GM21825 (cell line): ENCODE results near the gene ARHGAP31.

ENCODE experiments used
- ATAC-seq: cut with Tn5 transposase; IDR thresholded peaks from one replicate; pipeline ENCODE4 v1.9.1; 2021; ENCODE audit warnings: mild to moderate bottlenecking, moderate library complexity; ENCODE audit not compliant: unreplicated experiment

ARHGAP31 gene

DNA sequence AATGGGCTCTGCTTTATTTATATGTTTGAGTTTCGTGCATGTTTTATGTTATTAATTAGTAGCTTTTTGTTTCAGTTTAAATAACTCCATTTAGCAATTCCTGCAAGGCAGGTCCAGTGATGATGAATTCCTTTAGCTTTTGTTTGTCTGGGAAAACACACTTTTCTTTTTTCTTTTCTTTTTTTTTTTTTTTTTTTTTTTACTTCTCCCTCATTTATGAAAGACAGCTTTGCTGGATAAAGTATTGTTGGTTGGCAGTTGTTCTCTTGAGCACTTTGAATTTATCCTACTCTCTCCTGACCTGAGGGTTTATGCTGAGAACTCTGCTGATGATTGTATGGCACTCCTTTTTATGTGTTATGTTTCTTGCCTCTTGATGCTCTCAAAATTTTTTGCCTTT is 133.5 kb downstream of the ARHGAP31 start:
- ATAC-seq, result no peak

DNA sequence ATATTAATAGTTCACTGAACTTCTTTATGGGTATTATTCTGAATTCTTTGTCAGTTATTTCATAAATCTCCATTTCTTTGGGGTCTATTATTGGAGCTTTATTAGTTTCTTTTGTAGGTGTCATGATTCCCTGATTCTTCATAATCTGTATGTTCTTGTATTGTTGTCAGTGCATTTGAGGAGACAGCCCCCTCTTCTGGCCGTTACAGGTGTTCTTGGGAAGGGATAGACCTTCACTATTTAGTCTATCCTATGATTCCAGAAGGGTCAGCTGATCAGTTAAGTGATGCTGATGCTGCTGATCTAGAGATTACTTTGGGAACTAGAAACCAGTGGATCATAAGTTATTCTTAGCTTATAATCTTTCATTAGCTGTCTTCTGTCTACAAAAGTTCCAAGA is 134.4 kb downstream of the ARHGAP31 start:
- ATAC-seq, result no peak

DNA sequence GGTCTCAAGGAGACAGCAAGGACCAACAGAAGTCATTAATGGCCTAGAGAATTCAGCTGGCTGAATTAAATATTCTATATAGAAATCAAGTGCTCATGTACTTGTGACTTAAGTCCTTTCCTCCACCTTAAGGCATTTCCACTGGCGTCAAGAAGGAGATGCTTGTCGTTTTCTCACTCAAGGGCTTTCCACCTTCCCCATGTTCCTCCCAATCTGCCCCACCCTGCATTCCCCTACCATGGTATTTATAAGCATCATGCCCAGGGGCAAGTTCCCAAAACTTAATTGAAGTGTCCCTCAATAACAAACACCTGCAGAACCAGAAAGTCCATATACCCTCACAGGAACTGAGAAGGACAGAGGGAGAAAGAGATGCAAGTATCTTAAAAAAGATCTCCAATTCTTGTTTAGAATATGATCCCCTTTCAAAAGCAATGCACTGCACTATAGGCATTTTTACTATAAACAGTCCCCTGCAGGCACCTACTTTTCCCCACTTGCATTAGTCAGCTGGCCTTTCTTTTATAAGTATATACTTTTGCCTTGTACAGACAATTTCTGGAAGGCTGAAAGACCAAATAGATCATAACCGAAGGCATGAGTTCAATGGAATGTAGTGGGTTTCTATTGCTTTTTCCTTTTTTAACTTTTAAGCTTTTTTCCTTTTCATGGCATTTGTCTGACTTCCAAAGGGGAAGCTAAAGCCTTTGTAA is 139.6 kb downstream of the ARHGAP31 start:
- no peak for ATAC-seq

DNA sequence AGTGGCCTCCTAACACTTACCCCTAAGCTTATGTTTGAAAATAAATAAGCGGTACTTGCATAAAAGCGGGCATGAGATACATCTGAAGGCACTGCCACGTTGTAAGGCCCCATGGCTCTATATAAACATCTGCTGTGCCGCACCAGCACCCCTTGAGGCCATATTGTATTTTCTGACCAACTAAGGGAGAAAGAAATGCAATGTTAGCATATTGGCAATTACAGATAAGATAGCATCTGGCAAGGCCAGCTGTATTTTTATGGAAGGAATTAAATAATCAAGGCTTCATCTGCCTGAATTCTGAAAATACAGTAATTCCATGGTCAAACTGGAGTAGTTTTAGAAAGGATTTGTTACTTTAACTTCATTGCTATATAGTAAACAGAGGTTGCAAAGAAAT is 140.5 kb downstream of the ARHGAP31 start:
- no peak for ATAC-seq

DNA sequence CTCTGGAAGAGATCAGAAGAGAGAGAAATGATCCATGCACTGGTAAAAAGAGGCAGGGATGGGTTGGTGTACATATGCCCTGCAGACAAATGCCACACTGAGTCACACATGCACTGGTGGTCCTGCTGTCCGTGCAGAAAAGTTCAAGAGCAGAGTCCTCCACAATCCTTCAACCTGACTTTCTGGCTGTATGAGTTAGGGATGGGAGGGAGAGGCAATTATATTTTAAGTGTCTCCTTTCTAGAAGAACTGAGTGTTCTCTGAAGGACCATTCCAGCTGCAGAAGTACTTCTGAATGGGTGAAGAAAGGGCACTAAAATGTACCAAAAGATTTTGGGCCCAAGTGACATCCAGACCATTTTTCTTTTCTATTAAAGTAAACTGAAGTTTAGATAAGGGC is 142.8 kb downstream of the ARHGAP31 start:
- ATAC-seq, result no peak

DNA sequence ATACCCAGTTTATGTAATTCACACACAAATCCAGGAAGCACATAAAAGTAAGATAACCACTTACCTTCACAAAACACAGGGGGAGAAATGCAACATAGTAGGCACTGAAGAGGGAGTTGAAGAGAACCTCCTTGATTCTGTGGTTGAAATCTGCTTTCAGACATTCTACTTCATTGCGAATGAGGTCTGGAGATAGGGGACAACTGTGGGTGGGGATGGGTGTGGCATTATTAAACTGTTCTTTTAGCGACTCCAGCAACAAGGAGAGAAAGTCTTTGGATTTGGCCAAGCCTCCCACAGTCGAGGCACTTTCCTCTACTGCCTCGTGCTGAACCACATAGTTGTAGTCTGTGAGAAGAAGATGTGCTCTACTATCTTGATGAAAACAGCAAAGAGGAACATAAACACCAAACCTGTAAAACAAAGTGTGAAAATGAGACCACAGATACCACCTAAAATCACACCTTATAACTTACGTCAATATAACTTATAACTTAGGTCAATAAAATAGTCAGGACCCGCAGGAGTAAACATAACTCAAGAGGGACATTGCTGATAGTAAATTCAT is 143.6 kb downstream of the ARHGAP31 start:
- ATAC-seq, result no peak

DNA sequence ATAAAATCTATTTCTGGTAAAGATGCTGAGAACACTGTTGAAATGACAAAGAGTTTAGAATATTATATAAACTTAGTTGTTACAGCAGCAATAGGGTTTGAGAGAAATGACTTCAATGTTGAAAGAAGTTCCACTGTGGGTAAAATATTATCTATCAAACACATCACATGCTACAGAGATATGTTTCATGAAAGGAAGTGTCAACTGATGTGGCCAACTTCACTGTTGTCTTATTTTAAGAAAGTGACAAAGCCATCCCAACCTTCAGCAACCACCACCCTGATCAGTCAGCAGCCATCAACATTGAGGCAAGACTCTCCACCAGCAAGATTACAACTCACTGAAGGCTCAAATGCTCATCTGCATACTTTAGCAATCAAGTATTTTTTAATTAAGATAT is 149.0 kb downstream of the ARHGAP31 start:
- no peak for ATAC-seq

DNA sequence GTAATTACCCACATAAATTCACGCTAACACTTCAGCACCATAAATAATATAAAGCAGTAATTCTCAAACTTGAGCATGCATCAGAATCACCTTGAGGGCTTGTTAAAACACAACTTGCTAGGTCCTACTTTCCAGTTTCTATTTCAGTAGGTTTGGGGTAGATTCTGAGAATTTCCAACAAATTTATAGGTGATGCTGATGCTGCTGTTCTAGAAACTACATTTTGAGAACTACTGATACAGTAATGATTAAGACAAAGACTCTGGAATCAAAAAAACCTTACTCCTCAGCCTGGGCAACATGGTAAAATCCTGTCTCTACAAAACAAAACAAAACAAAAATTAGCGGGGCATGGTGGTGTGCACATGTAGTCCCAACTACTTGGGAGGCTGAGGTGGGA is 150.4 kb downstream of the ARHGAP31 start:
- no peak for ATAC-seq

DNA sequence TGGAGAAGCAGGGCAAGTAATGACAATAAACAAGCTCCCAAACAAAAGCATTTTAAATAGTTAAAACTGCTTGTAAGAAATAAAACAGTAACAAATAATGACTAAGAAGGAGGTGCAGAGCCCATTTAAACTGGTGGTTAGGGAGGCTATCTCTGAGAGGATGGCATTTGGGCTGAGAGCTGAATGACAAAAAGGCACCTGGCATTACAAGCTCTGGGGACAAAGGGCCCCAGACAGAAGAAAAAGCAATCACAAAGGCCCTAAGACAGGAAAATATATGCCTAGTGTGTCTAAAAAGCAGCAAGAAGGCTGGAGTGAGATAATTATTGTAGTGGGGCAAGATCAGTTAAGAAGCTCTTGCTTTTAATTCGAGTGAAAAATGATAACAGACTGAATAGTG is 159.6 kb downstream of the ARHGAP31 start:
- no peak for ATAC-seq

DNA sequence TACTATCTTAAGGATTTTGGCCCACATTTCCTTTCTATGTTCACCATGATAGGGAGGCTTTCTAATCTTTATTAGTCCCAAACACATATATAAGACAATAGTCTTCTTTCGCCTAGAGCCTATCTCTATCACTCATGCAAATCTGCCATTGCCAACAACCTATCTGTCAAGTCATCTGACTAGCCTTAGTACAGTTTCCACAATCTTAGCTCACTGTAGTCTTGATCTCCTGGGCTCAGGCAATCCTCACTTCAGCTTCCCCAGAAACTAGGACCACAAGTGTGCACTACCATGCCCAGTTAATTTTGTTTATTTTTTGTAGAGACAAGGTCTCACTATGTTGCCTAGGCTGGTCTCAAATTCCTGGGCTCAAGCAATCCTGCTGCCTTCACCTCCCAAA is 162.3 kb downstream of the ARHGAP31 start:
- no peak for ATAC-seq

DNA sequence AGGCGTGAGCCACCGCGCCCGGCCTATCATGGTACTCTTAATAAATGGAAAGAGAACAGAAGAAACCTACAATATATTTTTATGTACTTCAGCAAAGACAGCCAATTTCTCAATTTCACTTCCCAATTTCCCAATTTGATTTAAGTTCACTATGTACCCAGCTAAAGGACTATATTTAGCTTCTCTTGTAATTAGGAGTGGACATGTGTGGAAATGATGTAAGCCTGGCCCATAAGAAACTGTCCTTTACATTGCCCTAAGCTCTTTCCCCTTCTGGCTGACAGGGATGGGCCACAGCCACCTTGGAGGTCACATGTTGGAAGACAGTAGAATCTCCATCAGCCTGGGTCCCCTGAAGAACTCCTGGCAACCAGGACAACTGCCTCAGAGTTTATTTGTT is 163.1 kb downstream of the ARHGAP31 start:
- ATAC-seq, result no peak

DNA sequence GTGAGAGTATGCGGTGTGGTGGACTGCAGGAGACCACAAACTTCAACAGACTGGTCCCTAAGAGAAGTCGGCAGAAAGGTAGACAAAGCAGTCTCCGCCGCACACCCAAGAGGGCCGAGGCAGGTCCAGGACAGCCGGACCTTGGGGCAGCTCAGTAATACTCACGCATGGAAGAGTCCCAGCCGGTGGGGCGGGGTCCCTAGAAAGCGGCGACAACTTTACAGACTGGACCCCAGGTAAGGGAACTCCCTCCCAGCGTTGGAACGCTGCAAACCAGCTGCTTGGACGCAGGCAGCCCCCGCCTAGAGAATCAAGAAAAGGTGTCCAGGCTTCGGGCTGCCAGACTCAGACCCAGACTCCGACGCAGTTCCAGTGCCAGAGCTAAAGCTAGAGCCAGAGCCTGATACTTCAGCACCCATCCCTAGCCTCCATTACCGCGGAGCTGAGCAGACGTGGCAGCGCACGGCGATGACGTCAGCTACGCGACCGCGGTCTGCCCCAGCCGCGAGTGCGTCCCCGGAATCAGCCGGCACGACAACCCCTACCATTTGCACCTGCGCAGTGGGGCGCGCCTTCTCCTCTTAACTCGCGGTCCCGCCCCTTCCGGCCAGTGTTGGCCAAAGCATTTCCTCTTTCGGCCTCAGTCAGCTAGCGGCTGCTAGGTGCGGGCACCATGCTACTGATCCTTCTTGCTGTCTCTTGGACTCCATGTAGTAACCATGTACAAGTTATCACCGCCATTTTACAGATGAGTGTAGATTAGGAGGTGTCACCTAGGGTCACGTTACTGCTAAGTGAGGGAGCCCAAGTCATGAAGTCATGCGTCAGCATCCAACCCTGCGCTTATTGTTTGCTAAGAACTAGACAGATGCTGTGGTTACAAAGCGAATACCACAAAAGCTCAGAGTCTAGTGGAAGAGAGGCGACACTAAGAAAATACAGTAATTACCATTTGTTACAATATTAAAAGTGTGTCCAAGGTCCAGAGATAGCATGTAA is 169.3 kb downstream of the ARHGAP31 start, which contains the start of gene TMEM39A:
Gene TMEM39A, minus strand, starts transcription at position 445 of the 999 bp plus-strand sequence. CDS start 1,541 bp downstream, outside the sequence.
- peak; percentile 90 for ATAC-seq

DNA sequence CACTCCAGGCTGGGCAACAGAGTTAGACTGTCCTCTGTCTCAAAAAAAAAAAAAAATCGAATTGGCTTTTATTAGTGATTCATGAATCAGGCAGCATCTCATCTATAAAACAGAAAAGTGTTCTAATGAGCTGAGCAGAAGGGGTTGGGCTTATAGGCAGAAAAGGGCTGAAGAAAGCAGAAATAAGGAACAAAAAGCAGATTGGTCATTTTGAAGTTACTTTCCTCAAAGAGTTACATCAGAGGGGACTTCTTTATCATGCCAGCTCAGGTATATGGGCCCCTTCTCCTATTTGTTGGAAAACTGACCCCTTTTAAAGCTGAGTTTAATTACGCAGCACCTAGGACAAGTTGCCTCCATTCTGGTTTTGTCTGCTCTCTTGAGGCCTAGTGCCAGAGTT is 173.9 kb downstream of the ARHGAP31 start:
- ATAC-seq, result no peak

DNA sequence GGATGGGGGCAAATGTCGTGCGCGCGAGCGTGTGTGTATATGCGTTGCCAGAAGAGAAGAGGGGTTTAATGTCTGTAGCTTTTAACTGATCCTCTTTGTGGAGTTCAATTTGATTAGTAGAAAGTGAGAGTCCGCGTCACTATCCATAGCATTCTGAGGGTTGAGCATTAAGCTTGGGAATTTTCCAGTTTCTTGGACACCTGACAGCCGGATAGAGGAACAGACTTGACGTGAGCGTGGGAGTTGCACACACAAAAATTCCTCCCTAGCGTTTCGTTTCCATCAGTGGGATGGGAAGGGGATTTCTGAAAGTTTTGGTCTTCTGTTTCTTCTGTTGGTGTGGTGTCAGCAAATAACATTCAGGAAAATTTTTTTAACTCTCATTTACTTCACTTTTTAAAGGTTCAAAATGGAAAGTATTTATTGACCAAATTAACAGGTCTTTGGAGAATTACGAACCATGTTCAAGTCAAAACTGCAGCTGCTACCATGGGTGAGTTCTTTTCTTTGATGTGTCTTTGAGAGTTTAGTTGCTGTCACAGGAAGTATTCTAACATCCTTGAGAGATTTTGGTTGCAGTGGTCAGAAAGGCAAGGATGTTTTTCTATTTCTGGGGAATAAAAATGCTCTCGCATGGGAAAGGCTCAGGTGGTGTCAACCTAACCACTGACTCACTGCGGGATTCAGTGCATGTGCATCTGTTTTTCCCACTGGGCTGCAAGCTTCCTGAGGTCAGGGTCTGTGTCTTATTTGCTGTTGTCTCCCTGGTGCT is 175.4 kb downstream of the ARHGAP31 start:
- no peak for ATAC-seq
